Measurements from ENCODE around the gene SLC6A20. TPM values are rescaled to one million over a fixed set of nuclear protein-coding genes. Genes with fewer than 3 reads are reported as not detected.

SLC6A20 gene
- polyA plus RNA-seq, 1 donor: 0.28 TPM

DNA sequence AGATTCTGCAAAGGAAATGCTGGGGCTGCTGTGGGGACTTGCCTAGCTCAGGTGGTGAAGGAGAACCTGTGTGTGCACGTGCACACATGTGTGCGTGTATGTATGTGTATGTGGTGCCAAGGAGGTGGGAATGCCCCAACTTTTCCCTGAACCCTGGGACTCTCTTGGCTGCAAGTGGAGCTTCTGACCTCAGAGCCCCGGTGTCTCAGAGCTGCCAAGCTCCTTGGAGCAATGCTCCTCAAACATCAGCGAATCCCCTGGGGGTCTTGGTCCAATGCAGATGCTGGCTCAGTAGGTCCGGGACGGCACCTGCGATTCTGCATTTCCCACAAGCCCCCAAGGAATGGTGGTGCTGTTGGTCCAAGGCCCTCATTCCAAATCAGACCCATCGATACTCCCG lies 5.8 kb upstream of the SLC6A20 start:
- DNase-seq (ENCODE audit: low read depth): no peak

DNA sequence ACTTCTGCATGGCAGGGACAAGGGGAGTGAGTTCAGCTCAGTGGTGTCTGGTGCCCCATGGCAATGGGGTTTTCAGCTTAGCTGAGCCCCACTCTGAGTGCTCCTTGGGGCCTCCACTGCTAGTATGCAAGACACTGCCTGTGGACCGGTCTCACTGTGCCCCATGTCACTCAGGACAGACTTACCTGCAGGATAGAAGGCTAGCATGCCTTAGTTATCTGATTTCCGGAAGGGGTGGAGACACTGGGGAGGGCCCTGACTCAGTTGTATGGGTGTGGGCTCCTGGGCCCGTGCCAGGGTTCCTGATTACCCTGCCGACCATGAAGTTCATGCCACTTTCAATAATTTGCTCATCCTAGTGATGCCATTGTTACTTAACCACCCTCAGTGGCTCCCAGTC lies 4.3 kb upstream of the SLC6A20 start:
- no peak for DNase-seq (ENCODE audit: low read depth)

DNA sequence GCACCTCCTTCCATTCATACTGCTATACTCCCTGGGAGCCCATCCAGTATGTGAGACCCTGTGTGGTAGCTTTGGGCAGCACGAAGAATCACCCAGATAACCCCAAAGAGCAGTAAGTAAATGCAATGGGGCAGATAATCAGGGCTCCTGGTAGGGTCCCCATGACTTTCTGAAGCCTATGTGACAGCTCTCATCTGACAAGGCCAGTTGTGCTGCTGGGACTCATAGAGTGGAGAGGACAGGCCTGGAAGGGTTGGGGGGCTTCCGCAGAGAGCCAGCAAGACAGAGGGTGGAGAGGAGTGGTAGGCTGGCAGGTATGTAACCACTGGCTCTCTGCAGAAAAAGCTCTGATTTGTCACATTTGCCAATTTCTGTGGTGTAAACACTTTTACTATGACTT lies 3.2 kb upstream of the SLC6A20 start:
- DNase-seq (ENCODE audit: low read depth): no peak

DNA sequence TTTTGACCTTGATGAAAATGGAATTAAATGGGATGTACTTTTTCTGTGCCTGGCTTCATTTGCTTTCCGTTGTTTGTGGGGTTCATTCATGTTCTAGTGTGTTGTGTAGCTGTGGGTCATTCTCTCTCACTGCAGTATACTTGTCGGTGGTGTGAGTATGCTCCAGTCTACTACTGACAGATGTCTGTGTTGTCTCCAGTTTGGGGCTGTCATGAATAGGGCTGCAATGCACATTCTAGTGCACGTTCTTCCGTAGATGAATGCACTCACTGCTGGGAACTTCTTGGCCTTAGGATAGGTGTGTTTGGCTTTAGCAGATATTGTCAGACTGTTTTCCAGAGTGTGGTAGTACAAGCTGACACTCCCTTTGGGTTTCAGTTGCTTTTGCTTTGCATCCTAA lies 1.7 kb upstream of the SLC6A20 start:
- DNase-seq (ENCODE audit: low read depth): no peak

DNA sequence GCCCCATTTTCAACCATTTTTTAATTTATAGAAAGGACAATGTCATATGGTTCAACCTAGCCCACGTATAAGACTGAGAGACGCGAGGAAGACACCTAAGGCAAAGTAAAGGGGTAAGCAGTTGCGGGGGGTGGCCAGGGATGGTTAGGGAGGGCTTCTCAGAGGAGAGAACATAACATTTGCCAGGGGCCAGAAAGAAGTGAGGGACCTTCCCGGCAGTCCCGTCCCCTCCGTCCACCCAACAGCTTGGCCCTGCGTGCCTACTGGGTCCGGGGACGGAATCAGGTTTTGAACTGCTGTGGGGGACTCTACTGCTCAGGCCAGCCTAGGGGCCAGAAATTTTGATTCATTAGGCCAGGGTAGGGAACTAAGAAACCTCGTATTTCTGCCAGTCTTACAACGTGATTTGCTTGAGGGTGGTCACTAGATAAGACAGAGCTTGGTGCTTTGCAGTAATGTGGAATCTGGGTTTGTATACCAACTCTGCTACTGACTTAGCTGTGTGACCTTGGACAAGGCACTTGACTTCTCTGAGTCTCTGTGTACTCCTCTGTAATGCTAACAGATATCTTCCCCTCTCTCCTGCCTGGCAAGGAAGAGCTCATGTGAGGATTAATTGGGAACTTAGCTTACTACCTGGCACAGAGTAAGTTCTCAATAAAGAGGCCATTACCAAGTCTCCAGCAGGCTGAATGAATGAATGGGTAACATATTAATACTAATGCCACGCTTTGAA lies 734 bp upstream of the SLC6A20 start:
- DNase-seq (ENCODE audit: low read depth): no peak

DNA sequence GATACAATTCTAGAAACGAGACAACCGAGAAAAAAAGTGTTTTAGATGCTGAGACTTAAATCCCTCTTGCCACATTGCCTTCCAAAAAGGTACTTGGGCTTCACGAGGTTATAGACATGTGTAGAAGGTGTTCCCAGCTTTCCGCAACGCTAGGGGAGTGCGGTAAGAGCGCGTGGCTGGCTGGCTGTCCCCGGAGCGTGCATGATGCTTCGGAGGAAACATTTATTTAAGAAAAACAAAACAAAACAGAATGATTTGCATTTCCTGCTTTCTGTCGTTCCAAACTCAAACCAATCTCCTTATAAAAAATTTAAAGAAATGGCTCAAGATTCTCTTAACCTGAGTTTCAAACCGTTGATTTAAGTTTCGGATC lies 841 bp downstream of the SLC6A20 start:
- DNase-seq (ENCODE audit: low read depth): no peak

DNA sequence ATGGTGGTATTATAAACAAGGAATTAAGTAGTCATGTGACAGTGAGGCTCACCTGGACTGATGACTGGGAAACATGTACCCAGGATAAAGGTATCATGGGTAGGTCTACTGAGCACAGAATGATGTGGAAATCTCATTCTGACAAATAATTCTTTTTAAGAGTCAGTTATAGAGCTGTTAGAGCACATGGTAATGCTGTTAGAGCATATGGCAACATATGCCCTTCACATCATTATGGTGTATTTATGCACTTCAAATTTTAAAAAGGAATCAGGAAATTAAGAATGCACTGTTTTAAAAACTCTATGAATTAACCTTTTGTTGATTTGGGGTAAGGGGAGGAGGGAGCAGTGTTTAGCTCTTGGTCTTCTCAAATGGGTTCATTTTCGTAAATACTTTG lies 1.7 kb downstream of the SLC6A20 start:
- no peak for DNase-seq (ENCODE audit: low read depth)

DNA sequence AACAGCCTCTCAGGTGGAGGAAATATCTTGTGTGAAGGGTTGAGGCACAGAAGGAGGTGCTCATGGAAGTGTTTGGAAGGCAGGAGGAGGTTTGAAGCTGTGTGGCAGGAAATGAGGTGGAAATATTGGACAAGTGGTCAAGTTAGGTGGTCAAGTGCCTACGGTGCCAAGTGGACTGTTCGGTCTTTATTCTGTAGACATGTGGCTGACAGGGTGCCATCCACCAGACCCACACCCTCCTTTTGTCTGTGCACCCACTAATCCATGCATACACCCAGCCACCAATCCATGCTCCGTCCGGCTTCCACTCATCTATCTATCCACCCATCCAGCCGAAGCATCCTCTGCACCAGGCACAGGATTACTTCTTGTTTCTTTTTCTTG lies 2.2 kb downstream of the SLC6A20 start:
- no peak for DNase-seq (ENCODE audit: low read depth)

DNA sequence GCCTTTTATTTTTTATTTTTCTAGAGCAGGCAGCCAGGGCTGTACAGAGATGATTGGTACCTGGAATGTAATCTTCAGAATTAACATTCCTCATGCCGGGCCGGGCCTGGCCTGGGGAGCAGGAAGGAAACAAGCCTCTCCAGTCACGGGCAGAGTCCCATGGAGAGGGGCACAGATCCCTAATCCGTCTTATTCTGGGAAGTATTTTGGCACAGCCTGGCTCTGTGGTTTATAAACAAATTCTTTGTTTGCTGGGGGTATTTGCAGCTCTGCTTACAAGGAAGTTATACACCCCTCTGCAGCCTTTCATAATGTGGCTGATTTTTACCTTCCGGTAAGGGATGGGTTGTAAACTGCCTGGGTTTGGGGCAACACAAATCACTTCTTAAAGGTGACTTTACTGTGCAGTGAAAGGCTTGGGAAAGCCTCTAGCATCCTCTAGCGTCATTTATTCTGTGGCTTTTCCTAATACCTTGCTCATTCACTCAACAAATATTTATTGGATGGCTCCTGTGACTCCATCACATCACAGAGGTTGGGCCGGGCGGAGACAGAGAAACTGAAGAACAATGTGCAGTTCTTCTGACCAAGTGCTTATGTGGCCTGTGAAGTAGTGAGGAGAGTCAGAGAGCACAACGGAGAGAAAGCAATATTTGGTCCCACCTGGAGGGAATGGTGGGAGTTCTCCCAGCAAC lies 2.7 kb downstream of the SLC6A20 start:
- no peak for DNase-seq (ENCODE audit: low read depth)

DNA sequence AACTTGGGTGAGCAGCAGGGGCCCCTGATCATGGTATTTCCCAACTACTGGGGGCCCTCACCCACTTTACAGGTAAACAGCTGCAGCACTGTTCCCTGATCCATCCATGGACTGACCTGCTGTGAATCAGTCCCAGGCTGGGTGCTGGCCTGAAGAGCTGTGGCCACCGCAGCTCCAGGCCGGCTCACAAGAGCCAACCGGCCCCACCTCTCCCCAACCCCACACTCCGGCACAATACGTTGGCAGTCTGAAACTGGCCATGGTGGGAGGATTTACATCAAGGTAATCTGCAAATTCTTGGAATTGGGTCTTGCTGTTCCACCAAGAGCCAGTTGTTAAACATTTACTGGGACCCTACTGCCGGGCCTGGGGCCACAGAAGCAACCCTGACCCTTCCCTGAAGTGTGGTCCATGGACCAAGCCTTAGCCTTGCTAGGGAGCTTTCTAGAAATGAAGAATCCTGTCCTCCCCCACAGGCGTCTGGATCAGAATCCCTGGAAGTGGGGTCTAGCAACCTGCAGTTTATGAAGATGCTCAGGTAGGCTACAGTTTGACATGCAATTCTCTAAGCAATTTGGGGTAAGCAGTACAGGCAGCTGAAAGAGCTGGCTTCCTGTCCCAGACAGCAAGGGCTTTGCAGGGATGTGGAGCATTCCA lies 3.7 kb downstream of the SLC6A20 start:
- no peak for DNase-seq (ENCODE audit: low read depth)

DNA sequence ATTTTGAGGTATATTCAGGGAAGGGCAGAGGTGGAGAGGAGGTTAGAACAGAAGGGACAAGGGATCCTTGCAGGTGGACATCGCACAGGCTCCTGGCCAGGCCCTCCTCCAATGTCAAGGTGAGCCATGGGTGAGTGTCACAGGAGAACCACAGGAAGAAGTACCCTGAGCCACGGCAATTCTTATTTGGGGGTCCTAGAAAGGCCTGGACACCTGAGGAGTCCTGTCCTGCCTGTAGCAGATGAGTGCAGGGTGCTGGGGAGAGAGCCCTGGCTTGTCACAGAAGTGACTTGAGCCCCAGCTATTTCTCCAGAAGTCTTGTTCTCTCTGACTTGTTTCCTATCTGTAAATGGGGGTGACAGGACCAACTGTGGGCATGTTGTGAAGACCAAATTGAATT lies 4.3 kb downstream of the SLC6A20 start:
- DNase-seq (ENCODE audit: low read depth): no peak

DNA sequence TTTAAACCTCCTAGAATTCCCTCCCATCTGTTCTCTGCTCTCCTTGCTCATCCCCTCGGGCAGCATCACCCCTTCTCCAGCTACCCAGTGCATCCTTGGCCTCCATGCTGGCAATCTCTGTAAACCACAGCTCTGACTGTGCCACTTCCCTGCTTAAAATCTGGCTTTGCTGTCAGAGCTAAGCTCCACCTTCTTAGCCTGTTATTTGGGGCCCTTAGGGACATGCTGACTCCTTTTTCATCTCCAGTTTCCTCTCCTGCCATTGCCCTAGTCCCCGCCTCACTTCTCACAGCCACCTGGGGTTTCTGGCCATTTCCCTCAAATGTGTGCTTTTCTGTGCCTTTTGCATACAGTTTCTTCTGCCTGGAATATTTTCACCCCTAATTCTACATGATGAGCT lies 5.7 kb downstream of the SLC6A20 start:
- no peak for DNase-seq (ENCODE audit: low read depth)

DNA sequence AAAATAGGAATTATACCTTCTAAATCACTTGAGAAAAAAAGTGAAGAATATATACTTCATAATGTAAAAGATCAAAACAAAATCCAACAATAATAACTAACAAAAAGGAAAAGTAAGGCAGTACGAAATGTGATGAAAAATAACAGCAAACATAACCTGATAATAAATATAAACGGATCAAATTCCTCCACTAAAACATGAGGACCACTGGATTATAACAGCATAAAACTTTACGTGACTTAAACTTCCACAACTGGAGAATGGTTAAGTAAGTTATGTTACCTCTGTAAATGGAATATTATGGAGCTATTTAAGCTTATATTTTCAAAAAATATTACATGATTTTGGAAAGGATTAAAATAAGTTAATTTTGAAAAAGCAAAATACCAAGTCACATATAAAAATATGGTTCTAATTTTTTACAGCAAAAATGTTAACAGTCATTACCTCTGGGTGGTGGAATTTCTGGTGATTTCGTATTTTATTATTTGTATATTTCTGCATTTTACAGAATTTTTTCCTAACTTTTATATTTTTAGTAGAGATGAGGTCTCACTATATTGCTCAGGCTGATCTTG lies 7.0 kb downstream of the SLC6A20 start:
- DNase-seq (ENCODE audit: low read depth): no peak

DNA sequence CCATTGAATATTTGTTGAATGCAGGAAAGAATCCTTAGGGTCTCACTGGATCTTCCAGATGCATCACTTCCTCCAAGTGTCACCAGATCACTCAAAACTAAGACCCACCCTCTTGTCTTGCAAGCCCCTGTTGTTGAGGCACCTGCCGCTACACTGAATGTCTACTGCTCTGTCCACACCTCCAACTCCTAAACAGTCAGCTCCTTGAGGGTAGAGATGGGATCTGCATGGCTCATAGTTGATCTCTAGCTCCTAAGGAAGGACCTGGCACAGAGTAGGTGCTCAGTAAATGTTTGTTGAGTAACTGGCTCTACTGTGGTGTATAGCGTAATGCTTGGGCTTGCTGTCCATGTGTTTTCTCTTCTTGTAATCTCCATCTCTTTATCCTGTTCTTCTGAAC lies 8.8 kb downstream of the SLC6A20 start:
- no peak for DNase-seq (ENCODE audit: low read depth)

DNA sequence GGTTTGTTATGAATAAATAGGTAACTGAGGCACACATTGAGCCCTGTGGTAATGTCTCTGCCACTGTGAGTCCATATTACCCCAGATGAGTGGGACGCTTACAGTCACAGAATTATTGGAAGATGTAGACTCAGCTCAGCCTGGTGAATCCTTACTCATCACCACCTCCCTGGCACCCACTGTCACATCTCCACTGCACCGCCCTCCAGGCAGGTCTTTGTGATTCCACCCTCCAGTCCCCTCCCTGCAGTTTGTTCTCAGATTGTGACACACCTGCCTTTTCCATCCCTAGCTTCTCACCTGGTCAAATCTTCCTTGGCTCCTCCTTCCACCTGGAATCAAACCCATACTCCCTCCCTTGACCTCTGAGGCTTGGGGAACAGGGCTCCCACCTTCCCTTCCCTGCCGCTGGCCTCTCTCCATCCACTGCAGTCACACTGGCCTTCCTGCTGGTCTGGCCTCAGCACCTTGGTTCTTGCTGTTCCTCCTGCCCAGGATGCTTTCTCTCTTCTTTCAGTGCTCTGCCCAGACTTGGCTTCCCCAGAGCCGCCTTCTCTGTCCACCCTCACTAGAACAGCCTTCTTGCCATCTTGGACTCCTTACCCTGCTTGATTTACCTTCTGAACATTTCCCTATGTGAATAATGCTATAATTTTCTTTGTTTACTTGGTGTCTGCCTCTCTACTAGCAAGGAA lies 9.4 kb downstream of the SLC6A20 start:
- no peak for DNase-seq (ENCODE audit: low read depth)

DNA sequence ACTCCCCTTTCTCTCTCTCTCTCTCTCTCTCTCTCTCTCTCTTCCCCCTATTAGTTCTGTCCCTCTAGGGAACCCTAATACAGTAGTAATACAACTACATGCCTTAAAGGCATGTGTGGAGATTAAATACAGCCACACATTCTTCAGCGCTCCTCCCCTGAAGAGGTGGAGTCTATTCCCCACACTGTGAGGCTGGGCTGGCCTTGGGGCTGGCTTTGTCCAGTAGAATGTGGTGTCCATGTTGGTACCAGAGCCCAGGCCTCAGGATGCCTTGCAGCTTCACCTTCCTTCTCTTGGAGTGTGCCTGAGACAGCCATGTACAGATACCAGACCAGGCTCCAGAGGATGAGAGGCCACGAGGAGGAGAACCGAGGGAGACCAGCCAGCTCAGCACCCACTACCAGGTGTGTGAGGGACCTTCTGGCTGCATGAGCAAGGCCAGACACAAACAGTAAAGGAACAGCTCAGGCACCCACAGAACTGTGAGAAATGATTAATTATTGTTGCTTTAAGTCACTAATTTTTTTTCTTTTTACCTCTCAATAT lies 10.7 kb downstream of the SLC6A20 start:
- no peak for DNase-seq (ENCODE audit: low read depth)

DNA sequence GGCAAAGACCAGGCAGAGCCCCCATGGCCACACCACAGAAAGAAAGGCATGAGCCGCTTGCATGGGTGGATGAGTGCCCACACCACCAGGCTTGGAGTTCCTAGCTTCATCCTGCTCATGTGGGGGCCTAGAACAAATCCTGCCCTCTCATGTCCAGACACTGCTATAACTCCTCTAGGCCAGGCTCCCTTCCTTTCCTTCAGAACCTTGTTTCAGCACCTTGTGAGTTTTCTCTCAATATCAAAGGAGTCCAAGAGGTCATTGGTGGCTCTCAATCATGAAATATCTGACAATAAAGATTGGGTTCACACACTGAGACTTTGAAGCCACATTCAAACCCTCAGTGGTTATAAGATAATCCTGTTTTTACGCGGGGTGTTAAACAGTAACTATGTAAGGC lies 12.7 kb downstream of the SLC6A20 start:
- no peak for DNase-seq (ENCODE audit: low read depth)

DNA sequence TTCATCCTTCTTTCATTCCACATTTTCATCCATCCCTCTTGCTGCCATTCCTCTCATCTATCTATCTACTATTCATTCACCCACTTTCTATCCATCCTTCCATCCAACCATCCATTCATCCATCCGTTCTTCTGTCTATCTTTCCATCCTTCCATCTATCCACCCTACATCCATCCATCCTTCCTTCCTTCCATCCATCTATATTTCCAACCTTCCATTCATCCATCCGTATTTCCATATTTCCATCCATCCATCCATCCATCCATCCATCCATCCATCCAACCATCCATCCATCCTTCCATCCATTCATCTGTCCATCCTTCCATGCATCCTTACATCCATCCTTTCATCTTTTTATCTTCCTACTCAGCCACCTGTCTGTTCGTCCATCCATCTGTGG lies 14.0 kb downstream of the SLC6A20 start:
- no peak for DNase-seq (ENCODE audit: low read depth)

DNA sequence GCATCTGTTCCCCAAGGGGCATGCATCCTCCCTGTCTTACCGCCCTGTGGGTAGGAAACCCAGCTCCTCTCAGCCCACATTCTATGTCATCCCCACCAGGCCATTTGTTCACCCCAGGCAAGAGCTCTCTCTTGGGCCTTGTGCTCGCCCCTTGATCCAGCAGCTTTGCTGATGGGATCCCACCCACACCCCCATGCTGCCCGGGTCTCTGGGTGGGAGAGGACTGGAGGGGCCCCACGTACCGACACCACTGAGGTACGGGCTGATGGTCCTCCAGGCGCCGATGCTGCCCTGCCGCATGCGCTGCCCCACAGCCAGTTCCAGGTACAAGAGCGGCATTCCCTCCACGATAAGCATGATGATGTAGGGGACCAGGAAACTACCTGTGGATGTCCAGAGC lies 14.5 kb downstream of the SLC6A20 start:
- no peak for DNase-seq (ENCODE audit: low read depth)

DNA sequence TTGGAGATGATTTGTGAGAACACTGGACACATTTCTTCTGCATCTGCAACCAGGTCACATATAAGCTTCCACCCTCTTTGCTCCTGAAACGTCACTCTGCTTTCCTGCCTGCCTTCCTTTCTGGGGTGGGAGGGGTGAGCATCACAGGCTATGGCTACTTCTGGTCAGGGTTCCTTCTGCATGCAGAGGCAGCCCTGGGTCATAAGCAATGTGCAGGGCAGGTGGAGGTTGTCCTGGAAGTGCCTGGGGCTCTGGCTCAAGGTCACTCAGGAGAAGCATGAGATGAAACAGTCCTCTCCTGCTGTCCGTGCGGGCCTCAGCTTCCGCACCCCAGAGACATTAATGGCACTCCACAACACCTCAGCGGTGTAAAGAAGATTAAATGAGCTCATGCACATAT lies 15.1 kb downstream of the SLC6A20 start:
- no peak for DNase-seq (ENCODE audit: low read depth)

DNA sequence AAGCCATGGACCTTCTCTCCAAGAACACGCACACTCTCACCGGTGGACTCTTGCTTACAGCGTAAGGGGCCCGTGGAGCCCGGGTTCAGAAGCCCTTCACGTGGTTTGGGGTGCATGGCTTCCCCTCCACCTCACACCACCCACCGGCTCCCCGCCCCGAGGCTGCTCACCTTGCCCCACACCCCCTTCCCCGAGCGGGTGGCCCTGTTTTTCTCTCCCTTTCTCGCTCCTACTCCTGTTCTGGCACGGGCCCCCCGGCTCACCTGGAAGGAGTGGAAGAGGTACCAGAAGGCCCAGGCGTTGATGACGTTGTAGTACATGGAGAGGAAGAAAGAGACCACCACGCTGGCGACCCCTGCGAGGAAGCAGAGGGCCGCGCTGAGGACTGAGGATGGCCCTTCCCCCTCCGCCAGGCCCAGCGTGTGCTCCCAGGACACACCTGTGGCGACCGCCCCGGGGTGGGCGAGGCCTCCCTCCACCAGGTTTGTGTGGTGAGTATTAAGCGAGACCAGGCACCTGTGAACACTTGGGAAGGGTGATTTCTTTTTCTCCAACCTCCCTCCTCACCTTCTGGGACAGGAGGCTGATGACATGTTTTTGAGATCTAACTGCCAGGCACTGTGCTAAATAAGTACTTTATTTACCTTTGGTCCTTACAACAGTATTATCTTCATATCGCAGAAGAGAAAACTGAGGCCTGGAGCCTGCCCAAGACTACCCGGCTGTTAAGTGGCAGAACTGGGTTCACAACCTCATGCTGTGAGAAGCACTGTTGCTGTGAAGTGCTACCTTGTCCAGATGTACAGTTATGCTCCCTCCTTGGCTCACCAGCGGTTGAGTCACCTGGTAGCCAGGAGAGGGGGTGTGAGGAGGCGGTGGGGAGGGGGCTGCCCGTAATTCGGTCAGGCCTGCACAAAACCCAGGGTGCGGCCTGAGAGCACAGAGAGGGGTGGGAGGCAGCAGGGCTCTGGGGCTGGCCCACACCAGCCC lies 16.3 kb downstream of the SLC6A20 start:
- no peak for DNase-seq (ENCODE audit: low read depth)

Data from forelimb muscle (tissue), 1 donor.